Activated B cell treated with CpG ODN at 0.5 μM for 24 hours (primary cell): ENCODE data around the gene RPL26. TPM values are rescaled to one million over a fixed set of nuclear protein-coding genes. Genes with fewer than 3 reads are reported as not detected.

Experiments
- ATAC-seq: fragments of 200-7000 bp; cut with Tn5 transposase; one replicate; pipeline ENCODE4 v1.10.0; 2021; ENCODE audit warnings: low read depth, mild to moderate bottlenecking, moderate library complexity
- CTCF ChIA-PET: fragments of 350-600 bp; sonication (Branson Sonifier 250); formaldehyde crosslinking; loops from one replicate; lab custom pipeline; 2021; ENCODE audit warnings: antibody characterized with exemption; lab: Charles Lee
- POLR2A ChIA-PET: fragments of 350-600 bp; sonication (Branson Sonifier 250); formaldehyde crosslinking; loops from one replicate; lab custom pipeline; 2021; ENCODE audit warnings: antibody characterized with exemption; lab: Charles Lee
- DNase-seq: peaks from one replicate; pipeline ENCODE4 v3.0.0; 2022
- H3K27ac Mint-ChIP-seq: one replicate; pipeline ENCODE4 v1.8.0; 2020; ENCODE audit warnings: mixed read lengths
- H3K27me3 Mint-ChIP-seq: one replicate; pipeline ENCODE4 v1.8.0; 2021; ENCODE audit warnings: mixed read lengths
- H3K36me3 Mint-ChIP-seq: one replicate; pipeline ENCODE4 v1.8.0; 2021; ENCODE audit warnings: low read depth, mixed read lengths
- H3K4me1 Mint-ChIP-seq: one replicate; pipeline ENCODE4 v1.8.0; 2021; ENCODE audit warnings: mixed read lengths
- H3K4me3 Mint-ChIP-seq: one replicate; pipeline ENCODE4 v1.8.0; 2020; ENCODE audit warnings: mild to moderate bottlenecking, mixed read lengths
- H3K9me3 Mint-ChIP-seq: one replicate; pipeline ENCODE4 v1.8.0; 2020; ENCODE audit warnings: mixed read lengths
- CTCF ChIP-seq: fragments of 200-600 bp; IDR thresholded peaks from one replicate; pipeline ENCODE4 v1.8.0; 2022; ENCODE audit warnings: antibody characterized with exemption, mild to moderate bottlenecking
- intact Hi-C: fragments of 100-400 bp; cut with micrococcal nuclease; formaldehyde crosslinking; loops from one replicate; pipeline ENCODE4 v1.15.1; 2024
- total RNA-seq: library from RNA; stranded (reverse); gene quantifications from 2 replicates; pipeline ENCODE4 v1.2.3, GENCODE V29; 2022

RPL26 gene
- total RNA-seq, 1 donor from 2014 or later: 3,512 TPM

GRCh38 chr17:8360751-8361150 is 22.2 kb downstream of the RPL26 start:
- ATAC-seq: no peak
- Mint-ChIP-seq H3K4me1 (no peaks in the 10 kb centered on the region), H3K27me3 (no peaks in the 10 kb centered on the region), H3K9me3 (no peaks in the 10 kb centered on the region), H3K27ac (no peak overlapping the region), H3K36me3 (no peaks in the 10 kb centered on the region), H3K4me3 (no peak overlapping the region)
- DNase-seq: no peak
- TF ChIP-seq CTCF: no peak
- ChIA-PET CTCF (no interaction called here), POLR2A (interaction anchor here (0.7 kb wide), 1 partner anchor 654 kb away, joined by 3 read pairs; no protein-coding TSS in a partner anchor)
- intact Hi-C loops: no loop called here

- intact Hi-C loops: no loop called here
- POLR2A ChIA-PET: no interaction called here
- H3K27ac Mint-ChIP-seq: no peak overlapping the region
- DNase-seq: no peak
- H3K4me3 Mint-ChIP-seq: no peak overlapping the region
- no peaks in the 10 kb centered on the region for H3K27me3 Mint-ChIP-seq
- H3K4me1 Mint-ChIP-seq: no peaks in the 10 kb centered on the region
- CTCF ChIA-PET: no interaction called here
- H3K9me3 Mint-ChIP-seq: no peaks in the 10 kb centered on the region
- no peak for TF ChIP-seq CTCF
- no peaks in the 10 kb centered on the region for H3K36me3 Mint-ChIP-seq
- ATAC-seq: no peak
These were observed 22.7 kb downstream of the RPL26 start for GRCh38 chr17:8360260-8360659.

DNA sequence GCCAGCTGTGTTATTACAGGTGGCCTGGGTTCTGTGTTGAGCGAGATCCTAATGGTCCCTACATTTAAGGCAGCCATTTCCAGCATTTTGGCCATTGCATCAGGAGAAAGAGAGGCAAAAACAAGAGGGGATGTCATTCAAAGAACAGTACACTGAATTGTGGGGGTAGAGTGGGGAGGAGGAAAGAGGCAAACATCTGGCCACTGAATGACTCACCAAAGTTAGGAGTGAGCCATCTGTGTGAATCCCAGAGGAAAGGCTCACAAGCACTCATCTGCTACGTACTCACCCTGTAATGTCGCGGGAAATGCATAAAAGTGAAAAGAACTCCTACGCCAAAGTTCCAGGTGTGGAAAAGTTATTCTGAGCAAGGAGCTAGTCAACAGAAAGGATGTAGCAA is 23.2 kb downstream of the RPL26 start:
- DNase-seq: no peak
- Mint-ChIP-seq H3K27me3 (no peaks in the 10 kb centered on the region), H3K4me1 (no peaks in the 10 kb centered on the region), H3K4me3 (no peak overlapping the region), H3K36me3 (no peaks in the 10 kb centered on the region), H3K9me3 (no peaks in the 10 kb centered on the region), H3K27ac (no peak overlapping the region)
- ChIA-PET CTCF (no interaction called here), POLR2A (interaction anchor here (0.6 kb wide), 1 partner anchor 33 kb away, joined by 6 read pairs; no protein-coding TSS in a partner anchor)
- ATAC-seq: no peak
- intact Hi-C loops: no loop called here
- no peak for TF ChIP-seq CTCF

DNA sequence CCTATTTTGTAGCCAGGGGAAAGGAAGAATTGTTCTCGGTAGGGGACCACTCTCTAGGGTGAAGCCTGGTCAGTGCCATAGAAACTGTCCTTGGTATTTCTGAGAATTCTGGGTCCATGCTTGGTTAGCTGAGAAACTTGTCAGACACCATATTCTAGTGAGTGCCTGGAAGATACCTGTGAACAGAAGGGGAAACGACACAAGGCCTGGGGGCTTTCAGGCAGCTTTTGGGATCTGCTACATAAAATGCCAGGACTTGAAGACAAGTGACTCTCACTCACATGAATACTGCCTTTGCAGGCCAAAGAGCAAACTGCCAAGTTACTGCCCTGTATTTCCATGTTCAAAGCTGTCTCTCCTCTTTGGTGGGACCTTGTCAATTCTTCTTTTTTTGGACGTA is 25.1 kb downstream of the RPL26 start:
- Mint-ChIP-seq H3K9me3 (no peaks in the 10 kb centered on the region), H3K36me3 (no peaks in the 10 kb centered on the region), H3K27ac (no peak overlapping the region), H3K4me1 (no peaks in the 10 kb centered on the region), H3K4me3 (no peak overlapping the region), H3K27me3 (no peaks in the 10 kb centered on the region)
- intact Hi-C loops: no loop called here
- ChIA-PET POLR2A (no interaction called here), CTCF (no interaction called here)
- TF ChIP-seq CTCF: no peak
- ATAC-seq (no peak), DNase-seq (no peak)

DNA sequence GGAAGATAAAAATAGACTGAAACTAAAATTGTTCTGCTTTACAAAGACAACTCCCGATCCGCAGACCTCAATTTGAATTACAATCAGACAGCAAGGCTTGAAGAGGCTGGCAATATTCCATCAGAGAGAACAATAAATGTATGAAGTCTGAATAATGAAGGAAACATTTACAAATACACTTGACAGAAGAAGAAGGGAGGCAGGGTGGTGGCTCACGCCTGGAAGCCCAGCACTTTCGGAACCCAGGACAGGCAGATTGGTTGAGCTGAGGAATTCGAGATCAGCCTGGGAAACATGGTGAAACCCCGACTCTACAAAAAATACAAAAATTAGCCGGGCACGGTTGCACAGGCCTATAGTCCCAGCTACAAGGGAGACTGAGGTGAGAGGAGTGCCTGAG is 28.8 kb downstream of the RPL26 start:
- no peaks in the 10 kb centered on the region for H3K36me3 Mint-ChIP-seq
- no peaks in the 10 kb centered on the region for H3K4me1 Mint-ChIP-seq
- H3K27ac Mint-ChIP-seq: no peak overlapping the region
- H3K9me3 Mint-ChIP-seq: no peaks in the 10 kb centered on the region
- TF ChIP-seq CTCF: no peak
- H3K4me3 Mint-ChIP-seq: no peak overlapping the region
- peaks cover 3% of the 10 kb centered on the region for H3K27me3 Mint-ChIP-seq
- ATAC-seq (no peak), DNase-seq (no peak)
- ChIA-PET CTCF (no interaction called here), POLR2A (no interaction called here)
- intact Hi-C loops: no loop called here
